ENCODE results near the gene BRICD5.

GRCh38 chr16:2226245-2226793 lies 15.7 kb upstream of the BRICD5 start:
- TF ChIP-seq CTCF (conservative IDR thresholded peaks at IDR 0.05; ENCODE audit: low read depth, low read length) (no peak), EZH2phosphoT487 (IDR thresholded peaks at IDR 0.05; ENCODE audit: borderline replicate concordance, low read length) (no peak), EZH2 (IDR thresholded peaks at IDR 0.05; ENCODE audit: low read length, unreplicated experiment) (no peak)
